ENCODE data around the gene ALLC. TPM values are rescaled to one million over a fixed set of nuclear protein-coding genes. Genes with fewer than 3 reads are reported as not detected.

ALLC gene
- total RNA-seq, 1 donor from 2014 or later, result 0.13 TPM

DNA sequence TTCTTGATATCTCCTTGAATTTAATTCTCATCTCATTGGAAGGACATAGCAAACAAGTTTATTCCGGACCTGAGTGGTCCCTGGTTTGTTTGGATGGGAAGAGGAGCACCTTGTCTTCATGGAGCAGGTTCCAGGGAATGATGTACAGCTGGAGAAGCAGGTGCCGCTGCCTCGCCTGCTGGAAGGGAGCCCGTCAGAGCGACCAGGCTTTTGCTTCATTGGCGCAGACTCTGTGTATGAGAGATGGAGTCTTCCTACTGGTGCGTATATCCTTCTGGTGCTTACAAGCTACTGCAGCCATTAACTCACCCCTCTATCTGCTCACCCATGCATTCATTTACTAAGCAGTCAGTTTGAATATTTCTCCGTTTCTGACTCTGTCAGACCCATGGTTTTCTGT is 11.6 kb upstream of the ALLC start:
- DNase-seq (ENCODE audit: low read depth), result no peak
- Histone ChIP-seq H3K36me3 (ENCODE audit: control insufficient read depth, insufficient read depth, low read length) (no peaks in the 10 kb centered on the region), H3K27me3 (ENCODE audit: control insufficient read depth, insufficient read depth, low read length) (peaks cover 5% of the 10 kb centered on the region), H3K4me3 (ENCODE audit: low read depth, low read length) (no peak overlapping the region)
- TF ChIP-seq, protein P1, sequence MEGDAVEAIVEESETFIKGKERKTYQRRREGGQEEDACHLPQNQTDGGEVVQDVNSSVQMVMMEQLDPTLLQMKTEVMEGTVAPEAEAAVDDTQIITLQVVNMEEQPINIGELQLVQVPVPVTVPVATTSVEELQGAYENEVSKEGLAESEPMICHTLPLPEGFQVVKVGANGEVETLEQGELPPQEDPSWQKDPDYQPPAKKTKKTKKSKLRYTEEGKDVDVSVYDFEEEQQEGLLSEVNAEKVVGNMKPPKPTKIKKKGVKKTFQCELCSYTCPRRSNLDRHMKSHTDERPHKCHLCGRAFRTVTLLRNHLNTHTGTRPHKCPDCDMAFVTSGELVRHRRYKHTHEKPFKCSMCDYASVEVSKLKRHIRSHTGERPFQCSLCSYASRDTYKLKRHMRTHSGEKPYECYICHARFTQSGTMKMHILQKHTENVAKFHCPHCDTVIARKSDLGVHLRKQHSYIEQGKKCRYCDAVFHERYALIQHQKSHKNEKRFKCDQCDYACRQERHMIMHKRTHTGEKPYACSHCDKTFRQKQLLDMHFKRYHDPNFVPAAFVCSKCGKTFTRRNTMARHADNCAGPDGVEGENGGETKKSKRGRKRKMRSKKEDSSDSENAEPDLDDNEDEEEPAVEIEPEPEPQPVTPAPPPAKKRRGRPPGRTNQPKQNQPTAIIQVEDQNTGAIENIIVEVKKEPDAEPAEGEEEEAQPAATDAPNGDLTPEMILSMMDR (IDR thresholded peaks at IDR 0.05; ENCODE audit: insufficient read depth, low read length, poor library complexity, severe bottlenecking), result no peak

DNA sequence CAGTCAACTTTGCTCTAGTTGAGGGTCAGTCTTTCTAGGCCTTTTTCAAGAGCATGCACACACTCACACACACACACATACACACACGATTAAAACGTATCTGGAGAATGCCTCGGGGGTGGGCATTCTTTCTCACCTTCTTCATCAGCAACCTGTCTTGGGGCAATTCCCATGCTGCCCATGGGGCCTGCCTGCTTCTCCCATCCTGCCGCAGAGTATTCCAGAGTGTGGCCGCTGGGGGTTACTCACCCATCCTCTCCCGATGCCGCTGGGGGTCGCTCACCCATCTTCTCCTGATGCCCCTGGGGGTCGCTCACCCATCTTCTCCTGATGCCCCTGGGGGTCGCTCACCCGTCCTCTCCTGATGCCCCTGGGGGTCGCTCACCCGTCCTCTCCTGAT is 10.8 kb upstream of the ALLC start:
- DNase-seq (ENCODE audit: low read depth), result no peak
- Histone ChIP-seq H3K27me3 (ENCODE audit: control insufficient read depth, insufficient read depth, low read length) (peaks cover 8% of the 10 kb centered on the region), H3K36me3 (ENCODE audit: control insufficient read depth, insufficient read depth, low read length) (no peaks in the 10 kb centered on the region), H3K4me3 (ENCODE audit: low read depth, low read length) (no peak overlapping the region)
- TF ChIP-seq, protein P1 (IDR thresholded peaks at IDR 0.05; ENCODE audit: insufficient read depth, low read length, poor library complexity, severe bottlenecking), result no peak

DNA sequence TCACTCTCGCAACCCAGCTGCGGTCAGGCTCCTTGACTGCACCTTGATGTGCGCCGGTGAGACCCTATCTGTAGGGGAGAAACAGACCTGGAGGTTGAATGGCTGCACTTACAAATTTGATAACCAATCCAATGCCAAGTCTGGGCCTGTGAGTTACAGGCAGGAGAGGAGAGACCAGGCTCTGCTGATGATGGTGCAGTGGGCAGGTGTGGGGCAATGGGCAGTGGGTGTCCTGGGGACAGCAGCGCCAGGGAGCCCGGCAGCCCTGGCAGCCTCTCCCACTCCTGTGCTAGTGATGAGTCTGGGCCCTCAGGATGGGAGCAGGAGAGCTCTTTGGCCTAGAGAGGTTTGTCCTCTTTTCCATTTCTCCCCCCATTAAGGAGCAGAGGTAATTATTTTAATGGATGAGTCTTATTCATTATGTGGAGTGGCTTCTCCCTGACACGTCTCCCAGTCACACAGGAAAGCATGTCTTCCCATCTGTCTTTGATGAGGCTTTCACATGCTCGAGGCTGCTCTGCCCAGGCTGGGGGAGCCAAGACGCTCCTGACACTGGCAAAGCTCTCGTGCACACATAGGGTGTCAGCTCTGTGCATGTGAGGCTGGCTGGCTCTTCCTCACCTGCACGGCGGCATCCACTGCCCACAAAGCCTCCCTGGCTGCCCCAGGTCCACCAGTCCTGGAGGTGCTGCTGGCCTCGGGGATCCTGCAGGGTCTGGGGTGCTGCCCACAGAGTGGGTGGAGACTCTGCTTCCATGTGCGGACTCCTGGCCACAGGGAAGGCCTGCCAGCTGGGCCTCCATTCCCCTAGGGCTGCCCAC is 10.0 kb upstream of the ALLC start:
- H3K27me3 ChIP-seq (ENCODE audit: control insufficient read depth, insufficient read depth, low read length), result peaks cover 8% of the 10 kb centered on the region
- H3K4me3 ChIP-seq (ENCODE audit: low read depth, low read length), result no peak overlapping the region
- no peaks in the 10 kb centered on the region for H3K36me3 ChIP-seq (ENCODE audit: control insufficient read depth, insufficient read depth, low read length)
- DNase-seq (ENCODE audit: low read depth), result no peak
- TF ChIP-seq, protein P1 (IDR thresholded peaks at IDR 0.05; ENCODE audit: insufficient read depth, low read length, poor library complexity, severe bottlenecking), result no peak

DNA sequence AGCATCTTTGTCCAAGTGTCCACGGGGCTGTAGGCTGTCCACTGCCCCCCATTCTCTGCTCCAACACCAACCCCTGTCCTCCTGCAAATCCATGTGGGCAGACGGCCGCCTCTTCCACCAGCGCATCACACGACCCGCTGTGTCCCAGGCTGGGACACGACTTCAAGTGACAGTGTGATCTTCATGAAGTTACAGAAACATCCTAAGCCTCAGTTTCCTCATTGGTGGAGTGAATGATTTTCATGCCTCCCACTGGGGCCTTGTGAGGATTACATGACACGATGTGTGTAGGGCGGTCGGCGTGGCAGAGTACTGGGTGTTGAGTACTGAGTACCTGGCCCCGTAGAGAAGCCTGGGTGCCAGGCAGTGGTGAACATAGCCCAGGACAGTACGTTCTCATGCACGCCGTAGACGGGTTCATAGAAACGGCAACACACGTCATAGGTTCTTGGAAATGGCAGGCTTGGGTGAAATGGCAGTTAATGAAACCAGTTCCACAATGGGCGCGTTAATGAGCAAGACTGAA is 9.3 kb upstream of the ALLC start:
- DNase-seq (ENCODE audit: low read depth), result no peak
- Histone ChIP-seq H3K36me3 (ENCODE audit: control insufficient read depth, insufficient read depth, low read length) (no peaks in the 10 kb centered on the region), H3K4me3 (ENCODE audit: low read depth, low read length) (no peak overlapping the region), H3K27me3 (ENCODE audit: control insufficient read depth, insufficient read depth, low read length) (peaks cover 8% of the 10 kb centered on the region)
- TF ChIP-seq, protein P1 (IDR thresholded peaks at IDR 0.05; ENCODE audit: insufficient read depth, low read length, poor library complexity, severe bottlenecking), result no peak

DNA sequence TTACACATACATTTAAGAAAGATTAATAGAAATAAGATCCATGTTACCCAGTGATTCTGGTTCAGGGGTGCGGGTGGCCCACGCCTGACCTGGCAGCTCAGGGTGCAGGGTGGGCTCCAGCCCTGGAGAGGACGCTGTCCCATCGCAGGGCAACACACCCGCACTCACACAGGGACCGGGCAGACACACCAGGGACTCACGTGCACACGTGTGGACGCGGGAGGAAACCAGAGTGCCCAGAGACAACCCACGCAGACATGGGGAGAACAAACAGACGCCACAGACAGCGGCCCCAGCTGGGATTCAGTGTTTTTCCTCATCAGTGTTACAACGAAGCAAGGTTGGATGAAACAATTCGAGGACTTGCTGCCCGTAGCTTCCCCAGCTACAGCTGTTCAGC is 8.4 kb upstream of the ALLC start:
- TF ChIP-seq, protein P1 (IDR thresholded peaks at IDR 0.05; ENCODE audit: insufficient read depth, low read length, poor library complexity, severe bottlenecking), result no peak
- DNase-seq (ENCODE audit: low read depth), result no peak
- no peak overlapping the region for H3K4me3 ChIP-seq (ENCODE audit: low read depth, low read length)
- peaks cover 8% of the 10 kb centered on the region for H3K27me3 ChIP-seq (ENCODE audit: control insufficient read depth, insufficient read depth, low read length)
- H3K36me3 ChIP-seq (ENCODE audit: control insufficient read depth, insufficient read depth, low read length), result no peaks in the 10 kb centered on the region

Data from kidney epithelial cell (primary cell).